Measurements from ENCODE around the gene ZRANB3.
"Not testable (repeated sequence)": the region's sequence is repeated elsewhere in the genome, so short reads cannot be mapped to it uniquely, and the experiment has no call there.

ZRANB3 gene

DNA sequence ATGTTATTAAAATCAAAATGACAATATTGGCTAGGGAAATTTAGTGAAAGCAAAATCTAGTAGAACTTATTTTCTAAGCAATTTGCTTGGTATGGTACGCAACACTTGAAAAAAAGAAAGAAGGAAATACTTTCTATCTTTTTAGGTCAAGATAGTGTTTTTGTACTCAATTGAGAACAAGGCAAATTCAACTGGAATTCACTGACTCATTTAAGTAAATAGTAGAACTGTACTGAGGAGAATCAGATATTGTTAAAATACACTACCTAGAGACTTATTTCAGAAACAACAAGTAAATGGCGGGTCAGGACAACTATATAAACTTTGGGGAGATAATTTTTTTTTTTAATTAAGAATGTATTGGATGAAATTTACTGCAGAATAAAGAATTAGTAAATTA, 18.9 kb downstream of the ZRANB3 start:
- Histone ChIP-seq H3K9me3 (ENCODE audit: insufficient read depth, low read length) (no peaks in the 10 kb centered on the region), H3K4me3 (ENCODE audit: low read length) (no peak overlapping the region), H3K9ac (ENCODE audit: low read length) (no peak overlapping the region), H3K4me2 (ENCODE audit: low read length) (no peak overlapping the region), H3K27me3 (ENCODE audit: low read depth, low read length) (no peaks in the 10 kb centered on the region), H4K20me1 (ENCODE audit: insufficient read depth, low read length) (no peaks in the 10 kb centered on the region), H2AFZ (ENCODE audit: low read depth, low read length) (no peak overlapping the region), H3K4me1 (ENCODE audit: low read length) (0 out of 2 replicates have a peak, but pooled peaks cover 5% of the 10 kb centered on the region), H3K27ac (ENCODE audit: low read length) (no peak overlapping the region), H3K36me3 (replicated peaks; ENCODE audit: low read depth, low read length) (peaks cover 5% of the 10 kb centered on the region), H3K79me2 (ENCODE audit: low read length) (no peaks in the 10 kb centered on the region)
- TF ChIP-seq, protein P1, sequence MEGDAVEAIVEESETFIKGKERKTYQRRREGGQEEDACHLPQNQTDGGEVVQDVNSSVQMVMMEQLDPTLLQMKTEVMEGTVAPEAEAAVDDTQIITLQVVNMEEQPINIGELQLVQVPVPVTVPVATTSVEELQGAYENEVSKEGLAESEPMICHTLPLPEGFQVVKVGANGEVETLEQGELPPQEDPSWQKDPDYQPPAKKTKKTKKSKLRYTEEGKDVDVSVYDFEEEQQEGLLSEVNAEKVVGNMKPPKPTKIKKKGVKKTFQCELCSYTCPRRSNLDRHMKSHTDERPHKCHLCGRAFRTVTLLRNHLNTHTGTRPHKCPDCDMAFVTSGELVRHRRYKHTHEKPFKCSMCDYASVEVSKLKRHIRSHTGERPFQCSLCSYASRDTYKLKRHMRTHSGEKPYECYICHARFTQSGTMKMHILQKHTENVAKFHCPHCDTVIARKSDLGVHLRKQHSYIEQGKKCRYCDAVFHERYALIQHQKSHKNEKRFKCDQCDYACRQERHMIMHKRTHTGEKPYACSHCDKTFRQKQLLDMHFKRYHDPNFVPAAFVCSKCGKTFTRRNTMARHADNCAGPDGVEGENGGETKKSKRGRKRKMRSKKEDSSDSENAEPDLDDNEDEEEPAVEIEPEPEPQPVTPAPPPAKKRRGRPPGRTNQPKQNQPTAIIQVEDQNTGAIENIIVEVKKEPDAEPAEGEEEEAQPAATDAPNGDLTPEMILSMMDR (IDR thresholded peaks at IDR 0.05; ENCODE audit: low read depth, low read length): no peak
- TF ChIP-seq EZH2phosphoT487 (IDR thresholded peaks at IDR 0.05; ENCODE audit: low read depth): no peak

DNA sequence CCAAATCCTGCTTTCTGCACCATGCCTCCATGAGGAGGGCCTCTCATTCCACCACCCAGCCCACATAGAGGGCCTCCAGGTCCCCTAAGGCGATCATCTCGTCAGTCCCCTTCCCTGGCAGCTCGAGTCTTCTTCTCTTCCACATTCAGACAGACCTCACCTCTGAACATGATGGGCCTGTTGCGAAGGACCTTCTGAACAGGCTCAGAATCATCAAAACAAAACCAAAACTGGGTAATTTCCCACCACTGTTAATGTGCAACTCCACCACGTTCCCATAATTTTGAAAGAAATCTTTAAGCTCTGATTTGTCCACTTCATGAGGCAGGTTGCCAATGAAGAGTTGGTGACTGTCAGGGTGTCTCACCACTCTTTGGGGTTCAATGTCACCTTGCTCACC, 20.4 kb downstream of the ZRANB3 start:
- Histone ChIP-seq H3K9ac (ENCODE audit: low read length) (no peak overlapping the region), H3K27me3 (ENCODE audit: low read depth, low read length) (no peaks in the 10 kb centered on the region), H3K4me3 (ENCODE audit: low read length) (no peak overlapping the region), H3K27ac (ENCODE audit: low read length) (no peak overlapping the region), H2AFZ (ENCODE audit: low read depth, low read length) (no peak overlapping the region), H3K36me3 (replicated peaks; ENCODE audit: low read depth, low read length) (peaks cover 5% of the 10 kb centered on the region), H3K4me2 (ENCODE audit: low read length) (no peak overlapping the region), H3K9me3 (ENCODE audit: insufficient read depth, low read length) (no peaks in the 10 kb centered on the region), H3K79me2 (ENCODE audit: low read length) (no peaks in the 10 kb centered on the region), H4K20me1 (ENCODE audit: insufficient read depth, low read length) (no peaks in the 10 kb centered on the region), H3K4me1 (ENCODE audit: low read length) (0 out of 2 replicates have a peak, but pooled peaks cover 5% of the 10 kb centered on the region)
- TF ChIP-seq, protein P1 (IDR thresholded peaks at IDR 0.05; ENCODE audit: low read depth, low read length): no peak
- TF ChIP-seq EZH2phosphoT487 (IDR thresholded peaks at IDR 0.05; ENCODE audit: low read depth): no peak

DNA sequence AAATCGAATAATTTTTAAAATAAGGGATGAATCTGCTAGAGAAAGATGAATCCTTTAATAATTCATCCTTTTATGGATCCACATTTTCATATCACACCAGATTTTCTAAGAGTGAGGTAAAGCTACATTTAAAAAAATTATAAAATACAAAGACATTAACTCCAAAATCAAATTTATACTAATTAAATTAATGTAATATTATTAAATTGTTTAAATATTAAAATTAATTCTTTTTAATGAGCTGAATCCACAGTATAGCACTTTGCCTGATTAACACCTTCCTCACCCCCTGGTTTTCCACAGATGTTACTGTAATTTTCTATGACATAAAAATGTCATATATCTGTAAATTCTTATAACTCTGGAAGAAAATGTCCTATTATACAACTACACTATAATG, 26.2 kb downstream of the ZRANB3 start:
- H2AFZ ChIP-seq (ENCODE audit: low read depth, low read length): no peak overlapping the region
- no peak overlapping the region for H3K4me3 ChIP-seq (ENCODE audit: low read length)
- no peaks in the 10 kb centered on the region for H3K27me3 ChIP-seq (ENCODE audit: low read depth, low read length)
- no peak overlapping the region for H3K9ac ChIP-seq (ENCODE audit: low read length)
- H3K27ac ChIP-seq (ENCODE audit: low read length): no peak overlapping the region
- no peak for TF ChIP-seq EZH2phosphoT487 (IDR thresholded peaks at IDR 0.05; ENCODE audit: low read depth)
- TF ChIP-seq, protein P1 (IDR thresholded peaks at IDR 0.05; ENCODE audit: low read depth, low read length): no peak
- no peak overlapping the region for H3K4me2 ChIP-seq (ENCODE audit: low read length)
- no peaks in the 10 kb centered on the region for H4K20me1 ChIP-seq (ENCODE audit: insufficient read depth, low read length)
- H3K79me2 ChIP-seq (ENCODE audit: low read length): no peaks in the 10 kb centered on the region
- no peaks in the 10 kb centered on the region for H3K9me3 ChIP-seq (ENCODE audit: insufficient read depth, low read length)
- no peaks in the 10 kb centered on the region for H3K4me1 ChIP-seq (ENCODE audit: low read length)
- peaks cover 6% of the 10 kb centered on the region for H3K36me3 ChIP-seq (replicated peaks; ENCODE audit: low read depth, low read length)

DNA sequence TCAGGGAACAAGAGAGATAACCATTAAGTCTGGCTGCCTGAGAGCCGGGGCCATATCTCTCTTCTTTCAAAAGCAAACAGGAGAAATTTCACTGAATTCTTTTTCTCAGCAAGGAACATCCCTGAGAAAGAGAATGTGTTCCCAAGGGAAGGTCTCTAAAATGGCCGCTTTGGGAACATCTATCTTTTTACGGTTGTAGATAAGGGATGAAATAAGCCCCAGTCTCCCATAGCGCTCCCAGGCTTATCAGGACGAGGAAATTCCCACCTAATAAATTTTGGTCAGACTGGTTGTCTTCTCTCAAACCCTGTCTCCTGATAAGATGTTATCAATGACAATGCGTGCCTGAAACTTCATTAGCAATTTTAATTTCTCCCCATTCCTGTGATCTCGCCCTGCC, 32.4 kb downstream of the ZRANB3 start:
- H3K79me2 ChIP-seq (ENCODE audit: low read length); H4K20me1 ChIP-seq (ENCODE audit: insufficient read depth, low read length); H3K9ac ChIP-seq (ENCODE audit: low read length); H3K4me3 ChIP-seq (ENCODE audit: low read length); H3K4me2 ChIP-seq (ENCODE audit: low read length); H3K27me3 ChIP-seq (ENCODE audit: low read depth, low read length); H3K9me3 ChIP-seq (ENCODE audit: insufficient read depth, low read length); H3K27ac ChIP-seq (ENCODE audit: low read length); H2AFZ ChIP-seq (ENCODE audit: low read depth, low read length); H3K4me1 ChIP-seq (ENCODE audit: low read length): not testable (repeated sequence)
- H3K36me3 ChIP-seq (replicated peaks; ENCODE audit: low read depth, low read length): peaks cover 12% of the 10 kb centered on the region

DNA sequence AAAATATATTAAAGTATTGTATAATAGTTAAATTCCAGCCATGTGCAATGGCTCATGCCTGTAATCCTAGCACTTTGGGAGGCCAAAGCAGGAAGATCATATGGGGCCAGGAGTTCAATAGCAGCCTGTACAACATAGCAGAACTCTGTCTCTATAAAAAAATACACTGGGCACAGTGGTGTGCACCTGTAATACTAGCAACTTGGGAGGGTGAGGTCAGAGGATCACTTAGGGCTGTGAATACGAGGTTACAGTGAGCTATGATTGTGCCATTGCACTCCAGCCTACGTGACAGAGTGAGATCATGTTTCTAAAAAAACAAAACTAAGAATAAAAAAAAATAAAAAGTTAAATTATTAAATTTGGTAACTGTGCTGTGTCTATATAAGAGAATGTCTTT, 36.1 kb downstream of the ZRANB3 start:
- no peaks in the 10 kb centered on the region for H3K4me1 ChIP-seq (ENCODE audit: low read length)
- no peaks in the 10 kb centered on the region for H3K27me3 ChIP-seq (ENCODE audit: low read depth, low read length)
- TF ChIP-seq, protein P1 (IDR thresholded peaks at IDR 0.05; ENCODE audit: low read depth, low read length): no peak
- no peak for TF ChIP-seq EZH2phosphoT487 (IDR thresholded peaks at IDR 0.05; ENCODE audit: low read depth)
- H3K36me3 ChIP-seq (replicated peaks; ENCODE audit: low read depth, low read length): peaks cover 7% of the 10 kb centered on the region
- H3K4me3 ChIP-seq (ENCODE audit: low read length): no peak overlapping the region
- 0 out of 2 replicates have a peak, but pooled peaks cover 3% of the 10 kb centered on the region for H3K9me3 ChIP-seq (ENCODE audit: insufficient read depth, low read length)
- no peak overlapping the region for H3K9ac ChIP-seq (ENCODE audit: low read length)
- H3K27ac ChIP-seq (ENCODE audit: low read length): no peak overlapping the region
- H2AFZ ChIP-seq (ENCODE audit: low read depth, low read length): no peak overlapping the region
- no peaks in the 10 kb centered on the region for H3K79me2 ChIP-seq (ENCODE audit: low read length)
- no peaks in the 10 kb centered on the region for H4K20me1 ChIP-seq (ENCODE audit: insufficient read depth, low read length)
- H3K4me2 ChIP-seq (ENCODE audit: low read length): no peak overlapping the region

Data from OCI-LY3 (cell line).